ENCODE results near the gene CACNA1D.

DNA sequence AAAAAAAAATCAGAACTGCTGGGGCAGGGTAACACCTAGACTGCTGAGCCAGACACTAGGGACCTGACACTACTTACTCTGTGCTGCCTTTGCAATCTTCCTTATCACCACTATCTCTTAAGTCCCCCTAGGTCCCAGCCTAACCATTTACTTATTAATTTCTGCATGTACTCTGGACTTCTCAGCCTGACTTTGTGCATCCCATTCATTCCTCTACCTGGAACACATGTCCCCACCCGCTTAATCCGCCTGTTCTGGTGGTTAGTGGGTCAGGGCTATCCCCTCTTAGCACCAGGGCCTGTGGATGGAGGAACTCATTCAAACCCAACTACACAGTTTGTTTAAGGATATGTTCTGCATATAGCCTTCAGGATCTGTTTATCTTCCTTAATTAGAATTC, 5.0 kb upstream of the CACNA1D start:
- no peak for TF ChIP-seq CTCF (conservative IDR thresholded peaks at IDR 0.05)
- no peak for TF ChIP-seq ZFX (IDR thresholded peaks at IDR 0.05)

Data from C4-2B (cell line).